Smooth muscle cell (in vitro differentiated cells): ENCODE data around the gene HDAC7. TPM values are rescaled to one million over a fixed set of nuclear protein-coding genes. Genes with fewer than 3 reads are reported as not detected.

Experiments
- DNase-seq: peaks from one replicate; lab custom pipeline; 2025; ENCODE audit not compliant: unreplicated experiment; lab: John Stamatoyannopoulos, UW
- H2AFZ ChIP-seq: fragments of 200-600 bp; sonication (generic); 2 replicates; pipeline ENCODE4 v1.6.0; 2016; ENCODE audit warnings: antibody characterized with exemption, low read depth, mild to moderate bottlenecking
- H3F3A ChIP-seq: fragments of 200-600 bp; sonication (generic); 2 replicates; pipeline ENCODE4 v1.6.0; 2017; ENCODE audit warnings: antibody characterized with exemption, low read depth
- H3K27ac ChIP-seq: fragments of 200-600 bp; sonication (generic); 2 replicates; pipeline ENCODE4 v1.5.1; 2016; ENCODE audit warnings: low read depth, mild to moderate bottlenecking
- H3K27me3 ChIP-seq: fragments of 200-600 bp; sonication (generic); 2 replicates; pipeline ENCODE4 v1.6.1; 2016; ENCODE audit warnings: low read depth, mild to moderate bottlenecking
- H3K36me3 ChIP-seq: fragments of 200-600 bp; sonication (generic); 2 replicates; pipeline ENCODE4 v1.5.1; 2016; ENCODE audit warnings: low read depth
- H3K4me1 ChIP-seq: fragments of 200-600 bp; sonication (generic); 2 replicates; pipeline ENCODE4 v1.5.1; 2016; ENCODE audit warnings: low read depth
- H3K4me2 ChIP-seq: fragments of 200-600 bp; sonication (generic); 2 replicates; pipeline ENCODE4 v1.6.0; 2016; ENCODE audit warnings: mild to moderate bottlenecking
- H3K4me3 ChIP-seq: fragments of 200-600 bp; sonication (generic); 2 replicates; pipeline ENCODE4 v1.5.1; 2016; ENCODE audit warnings: mild to moderate bottlenecking
- H3K79me2 ChIP-seq: fragments of 200-600 bp; sonication (generic); 2 replicates; pipeline ENCODE4 v1.6.0; 2016; ENCODE audit warnings: low read depth, mild to moderate bottlenecking
- H3K9ac ChIP-seq: fragments of 200-600 bp; sonication (generic); 2 replicates; pipeline ENCODE4 v1.6.0; 2016; ENCODE audit warnings: low read depth
- H3K9me3 ChIP-seq: fragments of 200-600 bp; sonication (generic); replicated peaks from 2 replicates; pipeline ENCODE4 v1.5.1; 2016; ENCODE audit warnings: low read depth
- H4K20me1 ChIP-seq: fragments of 200-600 bp; sonication (generic); 2 replicates; pipeline ENCODE4 v1.6.0; 2016; ENCODE audit warnings: low read depth
- WGBS: methylation state at CpG from one replicate; pipeline ENCODE4 v1.1.7; 2016; ENCODE audit warnings: low lambda C conversion rate; 5-methylcytosine and 5-hydroxymethylcytosine counted together
- polyA plus RNA-seq: library from polyadenylated mRNA; unstranded; fragments of >200 nt; fragmentation: Nextera tagmentation; extraction: Ambion mirVana; gene quantifications from 2 replicates; pipeline ENCODE4 v1.2.1, GENCODE V29; 2016
- total RNA-seq: library from RNA; depleted of rRNA; stranded (reverse); fragments of >200 nt; gene quantifications from 2 replicates; pipeline ENCODE4 v1.2.3, GENCODE V29; 2014
- TF ChIP-seq, protein P1 (sequence below): fragments of 200-600 bp; sonication (generic); IDR thresholded peaks from 2 replicates; pipeline ENCODE4 v1.5.1; 2017; ENCODE audit warnings: borderline replicate concordance, mild to moderate bottlenecking, antibody characterized with exemption; ENCODE audit not compliant: insufficient read depth, poor library complexity, severe bottlenecking

The HDAC7 gene
- total and polyA plus RNA-seq, 2 experiments from 2014 or later, result 24.1 to 32.4 TPM

GRCh38 chr12:47807338-47807737 lies 12.4 kb downstream of the HDAC7 start:
- WGBS, result 67% methylated on average over 5 of the region's 5 CpGs
- no peaks in the 10 kb centered on the region for H3K9me3 ChIP-seq

GRCh38 chr12:47805417-47805816 lies 14.3 kb downstream of the HDAC7 start:
- WGBS, result 43% methylated on average over 2 of the region's 2 CpGs
- peaks cover 94% of the 10 kb centered on the region for H4K20me1 ChIP-seq

More at GRCh38 chr12:47807338-47807737, 12.4 kb downstream of the HDAC7 start:
- no peak overlapping the region for H3K4me3 ChIP-seq
- H3K79me2 ChIP-seq, result peaks cover 94% of the 10 kb centered on the region
- peaks cover 92% of the 10 kb centered on the region for H4K20me1 ChIP-seq
- peak overlapping the region; percentile 95 for H3K27ac ChIP-seq
- H3K9ac ChIP-seq, result peak overlapping the region; percentile 7
- no peaks in the 10 kb centered on the region for H3K27me3 ChIP-seq
- TF ChIP-seq, protein P1, sequence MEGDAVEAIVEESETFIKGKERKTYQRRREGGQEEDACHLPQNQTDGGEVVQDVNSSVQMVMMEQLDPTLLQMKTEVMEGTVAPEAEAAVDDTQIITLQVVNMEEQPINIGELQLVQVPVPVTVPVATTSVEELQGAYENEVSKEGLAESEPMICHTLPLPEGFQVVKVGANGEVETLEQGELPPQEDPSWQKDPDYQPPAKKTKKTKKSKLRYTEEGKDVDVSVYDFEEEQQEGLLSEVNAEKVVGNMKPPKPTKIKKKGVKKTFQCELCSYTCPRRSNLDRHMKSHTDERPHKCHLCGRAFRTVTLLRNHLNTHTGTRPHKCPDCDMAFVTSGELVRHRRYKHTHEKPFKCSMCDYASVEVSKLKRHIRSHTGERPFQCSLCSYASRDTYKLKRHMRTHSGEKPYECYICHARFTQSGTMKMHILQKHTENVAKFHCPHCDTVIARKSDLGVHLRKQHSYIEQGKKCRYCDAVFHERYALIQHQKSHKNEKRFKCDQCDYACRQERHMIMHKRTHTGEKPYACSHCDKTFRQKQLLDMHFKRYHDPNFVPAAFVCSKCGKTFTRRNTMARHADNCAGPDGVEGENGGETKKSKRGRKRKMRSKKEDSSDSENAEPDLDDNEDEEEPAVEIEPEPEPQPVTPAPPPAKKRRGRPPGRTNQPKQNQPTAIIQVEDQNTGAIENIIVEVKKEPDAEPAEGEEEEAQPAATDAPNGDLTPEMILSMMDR, result no peak
- no peak overlapping the region for H2AFZ ChIP-seq
- H3K4me1 ChIP-seq, result peaks cover 40% of the 10 kb centered on the region
- no peak for DNase-seq
- peak overlapping the region; percentile 77 for H3K4me2 ChIP-seq
- H3K36me3 ChIP-seq, result no peaks in the 10 kb centered on the region
- H3F3A ChIP-seq, result peaks cover 25% of the 10 kb centered on the region

DNA sequence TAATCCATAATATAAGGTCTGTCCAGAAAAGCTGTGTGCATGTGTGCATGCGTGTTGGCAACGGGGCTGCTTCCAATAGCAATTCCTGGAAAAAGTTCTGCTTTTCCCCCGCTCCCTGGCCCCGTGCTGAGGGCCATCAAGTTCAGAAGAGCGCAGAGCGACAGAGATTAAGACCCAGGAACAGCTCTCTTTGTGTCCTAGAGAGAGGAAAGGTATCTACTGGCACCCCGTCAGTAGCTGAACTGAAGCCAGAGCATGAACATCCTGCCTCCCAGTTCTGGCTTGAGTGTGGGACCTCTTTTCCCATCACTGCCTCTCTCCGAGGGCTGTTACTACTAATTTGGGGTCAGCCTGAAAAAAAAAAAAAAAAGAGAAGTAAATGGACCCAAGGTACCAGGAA lies 15.5 kb downstream of the HDAC7 start:
- Histone ChIP-seq H3K4me3 (no peak overlapping the region), H3K27me3 (no peaks in the 10 kb centered on the region), H3K4me1 (peaks cover 14% of the 10 kb centered on the region), H2AFZ (no peak overlapping the region), H3K79me2 (peaks cover 92% of the 10 kb centered on the region), H3K9ac (no peak overlapping the region), H3K27ac (no peak overlapping the region), H3K9me3 (no peaks in the 10 kb centered on the region), H3F3A (no peaks in the 10 kb centered on the region), H3K36me3 (no peaks in the 10 kb centered on the region), H4K20me1 (peaks cover 100% of the 10 kb centered on the region), H3K4me2 (no peak overlapping the region)
- no peak for DNase-seq
- 93% methylated on average over 8 of the region's 8 CpGs for WGBS
- TF ChIP-seq, protein P1, result no peak

More at GRCh38 chr12:47805417-47805816, 14.3 kb downstream of the HDAC7 start:
- Histone ChIP-seq H3K9me3 (no peaks in the 10 kb centered on the region), H3K4me1 (peaks cover 22% of the 10 kb centered on the region), H3K9ac (no peak overlapping the region), H3F3A (peaks cover 10% of the 10 kb centered on the region), H3K79me2 (peaks cover 97% of the 10 kb centered on the region), H3K27ac (peak overlapping the region; percentile 17), H3K4me3 (no peak overlapping the region), H3K4me2 (no peak overlapping the region), H2AFZ (no peak overlapping the region), H3K27me3 (no peaks in the 10 kb centered on the region), H3K36me3 (no peaks in the 10 kb centered on the region)
- DNase-seq, result no peak
- TF ChIP-seq, protein P1, result no peak

DNA sequence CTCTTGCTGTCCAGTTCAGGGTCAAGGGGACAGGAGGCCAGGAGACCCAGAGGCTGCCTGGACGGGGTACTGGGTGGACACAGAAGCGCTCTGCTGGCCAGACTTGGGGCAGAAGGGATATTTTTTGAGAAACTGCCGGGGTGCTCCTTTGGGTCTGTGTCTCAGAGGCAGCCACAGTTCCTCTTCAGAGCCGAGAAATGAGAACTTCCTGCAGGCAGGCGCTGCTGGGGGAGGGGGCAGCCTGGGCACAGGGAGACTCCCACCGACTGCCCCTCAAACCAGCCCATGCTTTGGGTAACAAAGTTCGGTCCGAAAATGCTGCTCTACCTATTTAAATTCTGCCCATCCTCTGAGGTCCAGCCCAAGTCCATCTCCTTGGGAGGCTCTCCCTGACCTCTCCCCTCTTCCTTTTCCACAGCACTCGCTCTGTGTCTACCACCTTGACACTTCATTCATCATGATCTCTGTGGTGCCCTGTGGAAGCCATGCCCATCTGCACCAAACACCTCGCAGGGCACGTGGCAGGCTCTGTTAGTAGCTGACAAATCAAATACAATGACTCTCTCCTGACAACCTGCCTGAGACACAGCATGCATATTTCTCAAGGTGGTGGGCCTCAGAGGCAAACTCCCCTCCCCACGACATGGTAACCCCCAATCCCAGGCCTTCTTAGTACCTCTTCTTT lies 16.4 kb downstream of the HDAC7 start:
- Histone ChIP-seq H3K4me3 (no peak overlapping the region), H2AFZ (no peak overlapping the region), H4K20me1 (peaks cover 100% of the 10 kb centered on the region), H3K36me3 (no peaks in the 10 kb centered on the region), H3K27ac (no peak overlapping the region), H3K4me1 (peaks cover 9% of the 10 kb centered on the region), H3K9ac (no peak overlapping the region), H3K9me3 (no peaks in the 10 kb centered on the region), H3F3A (no peaks in the 10 kb centered on the region), H3K27me3 (no peaks in the 10 kb centered on the region), H3K4me2 (no peak overlapping the region), H3K79me2 (peaks cover 83% of the 10 kb centered on the region)
- DNase-seq, result no peak
- TF ChIP-seq, protein P1, result no peak
- WGBS, result 94% methylated on average over 12 of the region's 12 CpGs
